GM23338 (cell line): ENCODE results near the gene ATP1A4. TPM values are rescaled to one million over a fixed set of nuclear protein-coding genes. Genes with fewer than 3 reads are reported as not detected.

Experiments
- ATAC-seq: fragments of 200-7000 bp; cut with Tn5 transposase; 3 replicates; pipeline ENCODE4 v1.9.1; 2020
- DNase-seq: peaks from one replicate; pipeline ENCODE4 v3.0.0-alpha.2; 2015; ENCODE audit warnings: low spot score
- H2AFZ ChIP-seq: fragments of 200-600 bp; sonication (generic); 2 replicates; pipeline ENCODE4 v1.8.0; 2016; ENCODE audit warnings: antibody characterized with exemption, mild to moderate bottlenecking, moderate library complexity
- H3F3A ChIP-seq: fragments of 200-600 bp; sonication (generic); replicated peaks from 2 replicates; pipeline ENCODE4 v1.8.0; 2017; ENCODE audit warnings: antibody characterized with exemption, mixed run types, low read depth
- H3K27ac ChIP-seq: fragments of 200-600 bp; sonication (generic); 2 replicates; pipeline ENCODE4 v1.6.1; 2016; ENCODE audit warnings: low read depth
- H3K27me3 ChIP-seq: fragments of 200-600 bp; sonication (generic); 2 replicates; pipeline ENCODE4 v1.8.0; 2016; ENCODE audit warnings: mild to moderate bottlenecking, mixed run types, moderate library complexity; ENCODE audit not compliant: insufficient read depth
- H3K36me3 ChIP-seq: fragments of 200-600 bp; sonication (generic); 2 replicates; pipeline ENCODE4 v1.8.0; 2016; ENCODE audit warnings: mild to moderate bottlenecking; ENCODE audit not compliant: insufficient read depth
- H3K4me1 ChIP-seq: fragments of 200-600 bp; sonication (generic); 2 replicates; pipeline ENCODE4 v1.8.0; 2016; ENCODE audit warnings: mild to moderate bottlenecking, moderate library complexity; ENCODE audit not compliant: insufficient read depth
- H3K4me2 ChIP-seq: fragments of 200-600 bp; sonication (generic); 2 replicates; pipeline ENCODE4 v1.7.1; 2017; ENCODE audit warnings: mixed run types
- H3K4me3 ChIP-seq: fragments of 200-600 bp; sonication (generic); 2 replicates; pipeline ENCODE4 v1.6.1; 2016; ENCODE audit warnings: mixed run types
- H3K79me2 ChIP-seq: fragments of 200-600 bp; sonication (generic); replicated peaks from 2 replicates; pipeline ENCODE4 v1.8.0; 2017; ENCODE audit warnings: mild to moderate bottlenecking; ENCODE audit not compliant: insufficient read depth
- H3K9me2 ChIP-seq: fragments of 200-600 bp; sonication (generic); 2 replicates; pipeline ENCODE4 v1.8.0; 2017; ENCODE audit not compliant: insufficient read depth
- H4K20me1 ChIP-seq: fragments of 200-600 bp; sonication (generic); replicated peaks from 2 replicates; pipeline ENCODE4 v1.8.0; 2017; ENCODE audit warnings: mild to moderate bottlenecking; ENCODE audit not compliant: insufficient read depth
- H3K27ac Mint-ChIP-seq: 2 replicates; pipeline ENCODE4 v1.8.0; 2020; ENCODE audit warnings: inconsistent platforms, mild to moderate bottlenecking, moderate library complexity, mixed read lengths
- H3K27me3 Mint-ChIP-seq: 3 replicates; pipeline ENCODE4 v1.8.0; 2022; ENCODE audit warnings: low read depth, mild to moderate bottlenecking, moderate library complexity, mixed read lengths, inconsistent platforms; ENCODE audit not compliant: insufficient read depth, poor library complexity
- H3K36me3 Mint-ChIP-seq: 3 replicates; pipeline ENCODE4 v1.8.0; 2021; ENCODE audit warnings: low read depth, mild to moderate bottlenecking, inconsistent platforms, moderate library complexity, mixed read lengths
- H3K4me1 Mint-ChIP-seq: 3 replicates; pipeline ENCODE4 v1.8.0; 2020; ENCODE audit warnings: mild to moderate bottlenecking, inconsistent platforms, mixed read lengths
- H3K4me3 Mint-ChIP-seq: 3 replicates; pipeline ENCODE4 v1.8.0; 2021; ENCODE audit warnings: moderate library complexity, mild to moderate bottlenecking, inconsistent platforms, mixed read lengths
- H3K9me3 Mint-ChIP-seq: 3 replicates; pipeline ENCODE4 v1.8.0; 2020; ENCODE audit warnings: moderate library complexity, mild to moderate bottlenecking, inconsistent platforms, mixed read lengths
- EZH2phosphoT487 ChIP-seq: fragments of 200-600 bp; sonication (generic); IDR thresholded peaks from one replicate; pipeline ENCODE4 v1.8.1; 2018; ENCODE audit warnings: antibody characterized with exemption; ENCODE audit not compliant: unreplicated experiment
- NANOG ChIP-seq: IDR thresholded peaks from 2 replicates; pipeline ENCODE4 v1.6.1; 2016; ENCODE audit warnings: antibody characterized with exemption, borderline replicate concordance
- POLR2AphosphoS5 ChIP-seq: IDR thresholded peaks from 2 replicates; pipeline ENCODE4 v1.6.1; 2016; ENCODE audit warnings: antibody characterized with exemption, low read depth
- polyA plus RNA-seq: library from polyadenylated mRNA; unstranded; fragments of >200 nt; fragmentation: Nextera tagmentation; extraction: Ambion mirVana; gene quantifications from 2 replicates; pipeline ENCODE4 v1.2.1, GENCODE V29; 2016
- total RNA-seq: library from RNA; depleted of rRNA; stranded (reverse); fragments of >200 nt; shearing (Covaris generic); gene quantifications from 2 replicates; pipeline ENCODE4 v1.2.3, GENCODE V29; 2014
- TF ChIP-seq, protein P1 (sequence below): fragments of 250-450 bp; sonication (Bioruptor Pico); IDR thresholded peaks from 2 replicates; pipeline ENCODE4 v1.5.0; 2020; ENCODE audit warnings: mild to moderate bottlenecking, moderate library complexity

ATP1A4 gene
- total and polyA plus RNA-seq, 2 experiments from 2014 or later, result 0.27 to 0.63 TPM

DNA sequence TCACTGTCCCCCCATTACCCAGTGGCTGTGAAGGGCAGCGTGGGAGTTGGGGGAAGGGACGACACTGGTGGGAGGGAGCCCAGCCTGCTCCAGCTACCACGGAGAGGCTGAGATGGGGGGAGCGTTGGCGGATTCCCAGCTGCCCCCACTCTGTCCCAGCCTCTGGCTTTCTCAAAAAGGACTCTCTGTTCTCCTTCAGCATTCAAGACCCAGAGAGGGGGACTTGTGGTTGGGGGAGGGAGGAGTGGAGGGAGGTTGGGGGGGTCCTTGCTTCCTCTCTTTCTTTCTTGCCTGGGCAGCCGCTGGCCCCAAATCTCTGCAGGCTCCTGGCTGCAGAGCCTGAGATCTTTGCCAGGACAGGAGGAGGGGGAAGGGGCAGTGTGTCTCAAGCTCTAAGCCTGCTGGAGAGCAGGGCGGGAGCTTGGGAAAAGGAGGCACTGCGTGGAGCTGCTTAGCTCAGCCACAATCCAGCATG is 33.7 kb upstream of the ATP1A4 start:
- TF ChIP-seq NANOG, result no peak
- TF ChIP-seq, protein P1, sequence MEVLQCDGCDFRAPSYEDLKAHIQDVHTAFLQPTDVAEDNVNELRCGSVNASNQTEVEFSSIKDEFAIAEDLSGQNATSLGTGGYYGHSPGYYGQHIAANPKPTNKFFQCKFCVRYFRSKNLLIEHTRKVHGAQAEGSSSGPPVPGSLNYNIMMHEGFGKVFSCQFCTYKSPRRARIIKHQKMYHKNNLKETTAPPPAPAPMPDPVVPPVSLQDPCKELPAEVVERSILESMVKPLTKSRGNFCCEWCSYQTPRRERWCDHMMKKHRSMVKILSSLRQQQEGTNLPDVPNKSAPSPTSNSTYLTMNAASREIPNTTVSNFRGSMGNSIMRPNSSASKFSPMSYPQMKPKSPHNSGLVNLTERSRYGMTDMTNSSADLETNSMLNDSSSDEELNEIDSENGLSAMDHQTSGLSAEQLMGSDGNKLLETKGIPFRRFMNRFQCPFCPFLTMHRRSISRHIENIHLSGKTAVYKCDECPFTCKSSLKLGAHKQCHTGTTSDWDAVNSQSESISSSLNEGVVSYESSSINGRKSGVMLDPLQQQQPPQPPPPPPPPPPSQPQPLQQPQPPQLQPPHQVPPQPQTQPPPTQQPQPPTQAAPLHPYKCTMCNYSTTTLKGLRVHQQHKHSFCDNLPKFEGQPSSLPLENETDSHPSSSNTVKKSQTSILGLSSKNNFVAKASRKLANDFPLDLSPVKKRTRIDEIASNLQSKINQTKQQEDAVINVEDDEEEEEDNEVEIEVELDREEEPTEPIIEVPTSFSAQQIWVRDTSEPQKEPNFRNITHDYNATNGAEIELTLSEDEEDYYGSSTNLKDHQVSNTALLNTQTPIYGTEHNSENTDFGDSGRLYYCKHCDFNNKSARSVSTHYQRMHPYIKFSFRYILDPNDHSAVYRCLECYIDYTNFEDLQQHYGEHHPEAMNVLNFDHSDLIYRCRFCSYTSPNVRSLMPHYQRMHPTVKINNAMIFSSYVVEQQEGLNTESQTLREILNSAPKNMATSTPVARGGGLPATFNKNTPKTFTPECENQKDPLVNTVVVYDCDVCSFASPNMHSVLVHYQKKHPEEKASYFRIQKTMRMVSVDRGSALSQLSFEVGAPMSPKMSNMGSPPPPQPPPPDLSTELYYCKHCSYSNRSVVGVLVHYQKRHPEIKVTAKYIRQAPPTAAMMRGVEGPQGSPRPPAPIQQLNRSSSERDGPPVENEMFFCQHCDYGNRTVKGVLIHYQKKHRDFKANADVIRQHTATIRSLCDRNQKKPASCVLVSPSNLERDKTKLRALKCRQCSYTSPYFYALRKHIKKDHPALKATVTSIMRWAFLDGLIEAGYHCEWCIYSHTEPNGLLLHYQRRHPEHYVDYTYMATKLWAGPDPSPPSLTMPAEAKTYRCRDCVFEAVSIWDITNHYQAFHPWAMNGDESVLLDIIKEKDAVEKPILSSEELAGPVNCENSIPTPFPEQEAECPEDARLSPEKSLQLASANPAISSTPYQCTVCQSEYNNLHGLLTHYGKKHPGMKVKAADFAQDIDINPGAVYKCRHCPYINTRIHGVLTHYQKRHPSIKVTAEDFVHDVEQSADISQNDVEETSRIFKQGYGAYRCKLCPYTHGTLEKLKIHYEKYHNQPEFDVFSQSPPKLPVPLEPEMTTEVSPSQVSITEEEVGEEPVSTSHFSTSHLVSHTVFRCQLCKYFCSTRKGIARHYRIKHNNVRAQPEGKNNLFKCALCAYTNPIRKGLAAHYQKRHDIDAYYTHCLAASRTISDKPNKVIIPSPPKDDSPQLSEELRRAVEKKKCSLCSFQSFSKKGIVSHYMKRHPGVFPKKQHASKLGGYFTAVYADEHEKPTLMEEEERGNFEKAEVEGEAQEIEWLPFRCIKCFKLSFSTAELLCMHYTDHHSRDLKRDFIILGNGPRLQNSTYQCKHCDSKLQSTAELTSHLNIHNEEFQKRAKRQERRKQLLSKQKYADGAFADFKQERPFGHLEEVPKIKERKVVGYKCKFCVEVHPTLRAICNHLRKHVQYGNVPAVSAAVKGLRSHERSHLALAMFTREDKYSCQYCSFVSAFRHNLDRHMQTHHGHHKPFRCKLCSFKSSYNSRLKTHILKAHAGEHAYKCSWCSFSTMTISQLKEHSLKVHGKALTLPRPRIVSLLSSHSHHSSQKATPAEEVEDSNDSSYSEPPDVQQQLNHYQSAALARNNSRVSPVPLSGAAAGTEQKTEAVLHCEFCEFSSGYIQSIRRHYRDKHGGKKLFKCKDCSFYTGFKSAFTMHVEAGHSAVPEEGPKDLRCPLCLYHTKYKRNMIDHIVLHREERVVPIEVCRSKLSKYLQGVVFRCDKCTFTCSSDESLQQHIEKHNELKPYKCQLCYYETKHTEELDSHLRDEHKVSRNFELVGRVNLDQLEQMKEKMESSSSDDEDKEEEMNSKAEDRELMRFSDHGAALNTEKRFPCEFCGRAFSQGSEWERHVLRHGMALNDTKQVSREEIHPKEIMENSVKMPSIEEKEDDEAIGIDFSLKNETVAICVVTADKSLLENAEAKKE (CRISPR knock-in tag), result 0 out of 2 replicates have a peak, but pooled peaks have one; percentile 21
- no peak for TF ChIP-seq EZH2phosphoT487
- no peak for TF ChIP-seq POLR2AphosphoS5
- Histone ChIP-seq H3K4me3 (0 out of 2 replicates have a peak overlapping the region, but pooled peaks have one; percentile 17), H3F3A (no peaks in the 10 kb centered on the region), H2AFZ (no peak overlapping the region), H3K27me3 (no peaks in the 10 kb centered on the region), H3K79me2 (peaks cover 4% of the 10 kb centered on the region; the same call in 1 of the 2 replicates), H3K4me2 (peak overlapping the region; percentile 82), H3K27ac (no peak overlapping the region), H3K36me3 (no peaks in the 10 kb centered on the region), H3K9me2 (no peaks in the 10 kb centered on the region), H3K4me1 (peaks cover 48% of the 10 kb centered on the region), H4K20me1 (no peaks in the 10 kb centered on the region)
- peaks cover 11% of the 10 kb centered on the region for H3K27me3 Mint-ChIP-seq
- H3K9me3 Mint-ChIP-seq, result no peaks in the 10 kb centered on the region
- H3K36me3 Mint-ChIP-seq, result peaks cover 26% of the 10 kb centered on the region
- peaks cover 61% of the 10 kb centered on the region for H3K4me1 Mint-ChIP-seq
- DNase-seq (no peak), ATAC-seq (peak; percentile 42)
- peak overlapping the region; percentile 79 for H3K4me3 Mint-ChIP-seq
- H3K27ac Mint-ChIP-seq, result no peak overlapping the region

DNA sequence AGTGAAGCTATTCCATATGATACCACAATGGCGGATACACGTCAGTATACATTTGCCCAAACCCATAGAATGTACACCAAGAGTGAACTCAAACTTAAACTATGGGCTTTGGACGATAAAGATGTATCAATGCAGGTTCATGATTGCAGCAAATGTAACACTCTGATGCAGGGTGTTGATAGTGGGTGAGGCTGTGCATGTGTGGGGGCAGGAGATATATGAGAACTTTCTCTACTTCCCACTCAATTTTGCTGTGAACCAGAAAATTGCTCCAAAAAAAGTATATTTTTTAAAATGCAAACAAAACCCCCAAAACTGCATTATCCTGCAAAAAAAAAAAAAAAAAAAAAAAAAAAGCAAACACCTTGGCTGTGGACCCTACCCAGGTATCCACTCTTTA is 32.5 kb upstream of the ATP1A4 start:
- no peak overlapping the region for H2AFZ ChIP-seq
- H3K27ac ChIP-seq, result no peak overlapping the region
- no peak overlapping the region for H3K4me2 ChIP-seq
- DNase-seq, result no peak
- H3K27me3 ChIP-seq, result no peaks in the 10 kb centered on the region
- Mint-ChIP-seq H3K36me3 (peaks cover 38% of the 10 kb centered on the region), H3K4me1 (peaks cover 53% of the 10 kb centered on the region), H3K4me3 (no peak overlapping the region; the same call in 2 of the 3 replicates), H3K9me3 (no peaks in the 10 kb centered on the region), H3K27ac (no peak overlapping the region; the same call in 1 of the 2 replicates), H3K27me3 (peaks cover 9% of the 10 kb centered on the region)
- H3K9me2 ChIP-seq, result no peaks in the 10 kb centered on the region
- no peaks in the 10 kb centered on the region for H4K20me1 ChIP-seq
- peaks cover 44% of the 10 kb centered on the region for H3K4me1 ChIP-seq
- ATAC-seq, result no peak
- TF ChIP-seq, protein P1 (CRISPR knock-in tag), result no peak
- peaks cover 4% of the 10 kb centered on the region; the same call in 1 of the 2 replicates for H3K79me2 ChIP-seq
- H3K4me3 ChIP-seq, result no peak overlapping the region
- H3F3A ChIP-seq, result no peaks in the 10 kb centered on the region
- H3K36me3 ChIP-seq, result no peaks in the 10 kb centered on the region
